HepG2 (cell line): ENCODE measurements around the gene NFKBIL1. TPM values are rescaled to one million over a fixed set of nuclear protein-coding genes. Genes with fewer than 3 reads are reported as not detected.

Experiments
- ATAC-seq: fragments of 200-7000 bp; cut with Tn5 transposase; 3 replicates; pipeline ENCODE4 v1.9.1; 2020; ENCODE audit warnings: mild to moderate bottlenecking, moderate library complexity
- BruUV-seq: library from RNA; stranded (reverse); fragments of 400-500 nt; replicated peaks from 2 replicates; lab custom pipeline; 2021; lab: Mats Ljungman, UMichigan
- CTCF ChIA-PET: fragments of 300-600 bp; formaldehyde crosslinking; extraction: SDS; loops from one replicate; lab custom pipeline; 2021; ENCODE audit warnings: low total read pairs, inconsistent platforms, low intra/inter-chr PET ratio; lab: Yijun Ruan, JAX
- POLR2A ChIA-PET: fragments of 350-600 bp; sonication (Branson Sonifier 250); formaldehyde crosslinking; loops from one replicate; lab custom pipeline; 2020; ENCODE audit warnings: antibody characterized with exemption, inconsistent platforms; lab: Yijun Ruan, JAX
- DNase-seq: peaks from one replicate; pipeline ENCODE4 v3.0.0-alpha.2; 2015; ENCODE audit warnings: low spot score
- FAIRE-seq: peaks from 3 replicates; lab custom pipeline; 2011; peaks lifted over from hg19 to GRCh38; lab: Jason Lieb, UNC
- H2AFZ ChIP-seq: one replicate; pipeline ENCODE4 v1.6.1; 2011; ENCODE audit warnings: low read length, inconsistent platforms
- H3K27ac ChIP-seq: fragments of 300-600 bp; 3 replicates; pipeline ENCODE4 v1.8.0; 2011; ENCODE audit warnings: mixed run types, mild to moderate bottlenecking, mixed read lengths, low read length, inconsistent platforms; ENCODE audit not compliant: insufficient read depth; ENCODE audit errors: extremely low read length
- H3K27me3 ChIP-seq, 2 experiments: fragments of 200-600 bp in 1 of 2; 2 replicates in 1 of 2; 3 replicates in 1 of 2; pipeline versions ENCODE4 v1.6.0 to v1.8.0; 2011; ENCODE audit warnings: low read length in 2 of 2, mild to moderate bottlenecking in 2 of 2, moderate library complexity in 2 of 2, inconsistent platforms in 1 of 2; ENCODE audit not compliant: insufficient read depth in 2 of 2, control insufficient read depth in 1 of 2
- H3K36me3 ChIP-seq, 2 experiments: fragments of 200-600 bp in 1 of 2; replicated peaks in 1 of 2; 2 replicates in 1 of 2; 3 replicates in 1 of 2; pipeline versions ENCODE4 v1.5.1 to v1.8.0; 2011; ENCODE audit warnings: low read length in 2 of 2, inconsistent platforms in 1 of 2; ENCODE audit not compliant: insufficient read depth in 2 of 2, control insufficient read depth in 1 of 2
- H3K4me1 ChIP-seq: 2 replicates; pipeline ENCODE4 v1.5.1; 2012; ENCODE audit warnings: low read length, inconsistent platforms; ENCODE audit not compliant: insufficient read depth
- H3K4me2 ChIP-seq: 2 replicates; pipeline ENCODE4 v1.6.0; 2011; ENCODE audit warnings: low read depth, low read length, inconsistent platforms
- H3K4me3 ChIP-seq, 3 experiments: fragments of 200-600 bp in 1 of 3; sonication (generic), shearing (Covaris generic) in 1 of 3; replicated peaks in 1 of 3; 2 replicates each; pipeline ENCODE4 v1.5.1; 2011 to 2016; ENCODE audit warnings: low read length in 3 of 3, inconsistent platforms in 2 of 3, low read depth in 2 of 3, mild to moderate bottlenecking in 2 of 3, control low read depth in 1 of 3, mixed read lengths in 1 of 3; ENCODE audit not compliant: insufficient read depth in 1 of 3
- H3K79me2 ChIP-seq: one replicate; pipeline ENCODE4 v1.6.1; 2011; ENCODE audit warnings: low read length, inconsistent platforms; ENCODE audit not compliant: insufficient read depth
- H3K9ac ChIP-seq: 2 replicates; pipeline ENCODE4 v1.6.0; 2011; ENCODE audit warnings: mild to moderate bottlenecking, low read depth, low read length, inconsistent platforms; ENCODE audit not compliant: insufficient read depth
- H3K9me3 ChIP-seq: 2 replicates; pipeline ENCODE4 v1.5.1; 2012; ENCODE audit warnings: mild to moderate bottlenecking, low read length
- H4K20me1 ChIP-seq: 2 replicates; pipeline ENCODE4 v1.6.0; 2011; ENCODE audit warnings: inconsistent platforms, mild to moderate bottlenecking, low read length, moderate library complexity; ENCODE audit not compliant: insufficient read depth
- ETV5 ChIP-seq: IDR thresholded peaks from 2 replicates; pipeline ENCODE4 v1.6.1; 2018; ENCODE audit warnings: missing biosample characterization, missing genetic modification reagents, inconsistent platforms, borderline replicate concordance
- FOSL2 ChIP-seq: sonication (generic); formaldehyde crosslinking; IDR thresholded peaks from 2 replicates; pipeline ENCODE4 v1.4.0; 2020; ENCODE audit warnings: missing genetic modification reagents
- MXI1 ChIP-seq: IDR thresholded peaks from 3 replicates; pipeline ENCODE4 v1.6.1; 2012; ENCODE audit warnings: low read depth, low read length, inconsistent platforms, borderline replicate concordance
- NFATC3 ChIP-seq: sonication (generic); formaldehyde crosslinking; IDR thresholded peaks from 2 replicates; pipeline ENCODE4 v1.5.1; 2020; ENCODE audit warnings: mild to moderate bottlenecking, missing genetic modification reagents
- POLR2G ChIP-seq: fragments of 200-400 bp; formaldehyde crosslinking; IDR thresholded peaks from 2 replicates; pipeline ENCODE4 v1.6.1; 2018; ENCODE audit warnings: mild to moderate bottlenecking, low read depth, low read length, moderate library complexity
- TEAD3 ChIP-seq: optimal IDR thresholded peaks from 2 replicates; pipeline ENCODE3; 2016; ENCODE audit warnings: borderline replicate concordance
- TERF1 ChIP-seq: sonication (generic); formaldehyde crosslinking; IDR thresholded peaks from 2 replicates; pipeline ENCODE4 v1.8.0; 2022; ENCODE audit warnings: mild to moderate bottlenecking, missing genetic modification reagents, moderate library complexity
- ZFP36L1 ChIP-seq: sonication (generic); formaldehyde crosslinking; IDR thresholded peaks from 2 replicates; pipeline ENCODE4 v1.8.0; 2022; ENCODE audit warnings: mild to moderate bottlenecking, missing genetic modification reagents, moderate library complexity
- ZNF160 ChIP-seq: sonication (generic); formaldehyde crosslinking; IDR thresholded peaks from 2 replicates; pipeline ENCODE4 v1.8.0; 2022; ENCODE audit warnings: mild to moderate bottlenecking, inconsistent platforms, missing genetic modification reagents
- ZNF883 ChIP-seq: sonication (generic); formaldehyde crosslinking; IDR thresholded peaks from 2 replicates; pipeline ENCODE4 v1.5.1; 2020; ENCODE audit warnings: mild to moderate bottlenecking, missing genetic modification reagents; ENCODE audit errors: not compliant biosample characterization
- WGBS: methylation state at CpG from one replicate; pipeline ENCODE4 v1.1.6; 2017; ENCODE audit warnings: low lambda C conversion rate; 5-methylcytosine and 5-hydroxymethylcytosine counted together
- in situ Hi-C: cut with HindIII; loops from 2 replicates; pipeline ENCODE4 v1.10.0; 2017; ENCODE audit warnings: low pct_unique_long_range_greater_than_20kb; ENCODE audit not compliant: extremely low pct_ligation_motif_present
- intact Hi-C: fragments of 100-400 bp; cut with micrococcal nuclease; formaldehyde crosslinking; loops from one replicate; pipeline ENCODE4 v1.10.0; 2022; ENCODE audit not compliant: unreplicated experiment
- polyA plus RNA-seq, 8 experiments: library from polyadenylated mRNA; depleted of rRNA in 3 of 8; stranded (reverse) in 7 of 8; unstranded in 1 of 8; fragments of >200 nt; fragmentation: Illumina TruSeq in 4 of 8; extraction: Trizol in 4 of 8; gene quantifications; 2 replicates each; pipeline versions ENCODE4 v1.2.1 to v1.2.3, GENCODE V29; 2011 to 2016; ENCODE audit warnings: low read depth in 4 of 8, missing spikeins in 1 of 8, mixed read lengths in 1 of 8; ENCODE audit not compliant: insufficient read depth in 1 of 8
- total RNA-seq, 5 experiments: library from RNA; depleted of rRNA; stranded (reverse); fragments of >200 nt; fragmentation: Illumina TruSeq; extraction: Trizol; gene quantifications; 2 replicates each; pipeline ENCODE4 v1.2.3, GENCODE V29; 2016; ENCODE audit warnings: low read depth in 1 of 5
- TF ChIP-seq, protein P1 (sequence below): sonication (generic); formaldehyde crosslinking; IDR thresholded peaks from 2 replicates; pipeline ENCODE4 v1.4.0; 2020; ENCODE audit warnings: missing genetic modification reagents, borderline replicate concordance

Gene NFKBIL1
- total and polyA plus RNA-seq, 2 of the 13 experiments (the other 11 are each of a cell fraction or from before 2014, with no cell fraction given), result 9.7 to 19.5 TPM

GRCh38 chr6:31559606-31559957, 12.2 kb downstream of the NFKBIL1 start:
- no peaks in the 10 kb centered on the region for H3K27me3 ChIP-seq
- DNase-seq, result no peak
- peaks cover 21 to 38% of the 10 kb centered on the region in 2 experiments; a peak in 4 of 5 replicates for H3K36me3 ChIP-seq
- no peak overlapping the region for H3K4me3 ChIP-seq
- ChIA-PET CTCF (no interaction called here), POLR2A (no interaction called here)
- no peaks in the 10 kb centered on the region for H3K4me1 ChIP-seq
- no peak overlapping the region for H3K27ac ChIP-seq
- in situ Hi-C loops (no loop called here), intact Hi-C loops (no loop called here)
- H3K9ac ChIP-seq, result no peak overlapping the region
- no peak for ATAC-seq
- 85% methylated on average over 4 of the region's 4 CpGs for WGBS
- no peak overlapping the region for H2AFZ ChIP-seq
- BruUV-seq, result no TSS peak
- H3K79me2 ChIP-seq, result no peaks in the 10 kb centered on the region
- FAIRE-seq, result no peak
- H3K9me3 ChIP-seq, result no peaks in the 10 kb centered on the region
- no peak overlapping the region for H3K4me2 ChIP-seq
- no peaks in the 10 kb centered on the region for H4K20me1 ChIP-seq
- TF ChIP-seq ZFP36L1 (no peak), MXI1 (no peak)

- no peak for FAIRE-seq
- H4K20me1 ChIP-seq, result no peaks in the 10 kb centered on the region
- H3K4me2 ChIP-seq, result no peak overlapping the region
- peak; percentile 59; the same call in 2 of the 3 replicates for ATAC-seq
- in situ Hi-C loops, result no loop called here
- H3K36me3 ChIP-seq, result peaks cover 21 to 38% of the 10 kb centered on the region in 2 experiments; a peak in 4 of 5 replicates
- H3K4me1 ChIP-seq, result no peaks in the 10 kb centered on the region
- H3K9me3 ChIP-seq, result no peaks in the 10 kb centered on the region
- no peaks in the 10 kb centered on the region for H3K79me2 ChIP-seq
- CTCF ChIA-PET, result no interaction called here
- no peak for DNase-seq
- H3K9ac ChIP-seq, result no peak overlapping the region
- WGBS, result 87% methylated on average over 7 of the region's 7 CpGs
- no peak overlapping the region for H3K4me3 ChIP-seq
- no TSS peak for BruUV-seq
- H2AFZ ChIP-seq, result no peak overlapping the region
- intact Hi-C loops, result no loop called here
- H3K27ac ChIP-seq, result no peak overlapping the region
- POLR2A ChIA-PET, result no interaction called here
- no peaks in the 10 kb centered on the region for H3K27me3 ChIP-seq
- 0 out of 2 replicates have a peak, but pooled peaks have one; percentile 36 for TF ChIP-seq TERF1
- no peak for TF ChIP-seq ZNF883 (CRISPR knock-in tag)
- peak; percentile 11; the same call in 1 of the 2 replicates for TF ChIP-seq POLR2G
- TF ChIP-seq, protein P1, sequence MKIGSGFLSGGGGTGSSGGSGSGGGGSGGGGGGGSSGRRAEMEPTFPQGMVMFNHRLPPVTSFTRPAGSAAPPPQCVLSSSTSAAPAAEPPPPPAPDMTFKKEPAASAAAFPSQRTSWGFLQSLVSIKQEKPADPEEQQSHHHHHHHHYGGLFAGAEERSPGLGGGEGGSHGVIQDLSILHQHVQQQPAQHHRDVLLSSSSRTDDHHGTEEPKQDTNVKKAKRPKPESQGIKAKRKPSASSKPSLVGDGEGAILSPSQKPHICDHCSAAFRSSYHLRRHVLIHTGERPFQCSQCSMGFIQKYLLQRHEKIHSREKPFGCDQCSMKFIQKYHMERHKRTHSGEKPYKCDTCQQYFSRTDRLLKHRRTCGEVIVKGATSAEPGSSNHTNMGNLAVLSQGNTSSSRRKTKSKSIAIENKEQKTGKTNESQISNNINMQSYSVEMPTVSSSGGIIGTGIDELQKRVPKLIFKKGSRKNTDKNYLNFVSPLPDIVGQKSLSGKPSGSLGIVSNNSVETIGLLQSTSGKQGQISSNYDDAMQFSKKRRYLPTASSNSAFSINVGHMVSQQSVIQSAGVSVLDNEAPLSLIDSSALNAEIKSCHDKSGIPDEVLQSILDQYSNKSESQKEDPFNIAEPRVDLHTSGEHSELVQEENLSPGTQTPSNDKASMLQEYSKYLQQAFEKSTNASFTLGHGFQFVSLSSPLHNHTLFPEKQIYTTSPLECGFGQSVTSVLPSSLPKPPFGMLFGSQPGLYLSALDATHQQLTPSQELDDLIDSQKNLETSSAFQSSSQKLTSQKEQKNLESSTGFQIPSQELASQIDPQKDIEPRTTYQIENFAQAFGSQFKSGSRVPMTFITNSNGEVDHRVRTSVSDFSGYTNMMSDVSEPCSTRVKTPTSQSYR (CRISPR knock-in tag), result peak; percentile 73
- TF ChIP-seq ZNF160 (CRISPR knock-in tag), result no peak
- peak; percentile 90 for TF ChIP-seq FOSL2 (CRISPR knock-in tag)
- TF ChIP-seq TEAD3, result peak; percentile 76
- no peak for TF ChIP-seq NFATC3 (CRISPR knock-in tag)
- TF ChIP-seq ETV5 (CRISPR knock-in tag), result peak; percentile 56; the same call in 1 of the 2 replicates
These were observed 12.7 kb downstream of the NFKBIL1 start for GRCh38 chr6:31559958-31560696.
